IMR-90 (cell line): Measurements from ENCODE around the gene TMEM200C. TPM values are rescaled to one million over a fixed set of nuclear protein-coding genes. Genes with fewer than 3 reads are reported as not detected.

Source experiments
- ATAC-seq: fragments of 200-7000 bp; cut with Tn5 transposase; 2 replicates; pipeline ENCODE4 v1.9.1; 2020; ENCODE audit warnings: low read depth, mild to moderate bottlenecking, moderate library complexity
- BruUV-seq: library from RNA; stranded (reverse); fragments of 400-500 nt; replicated peaks from 2 replicates; lab custom pipeline; 2021; lab: Mats Ljungman, UMichigan
- CTCF ChIA-PET: fragments of 300-600 bp; formaldehyde crosslinking; extraction: SDS; loops from one replicate; lab custom pipeline; 2021; ENCODE audit warnings: antibody characterized with exemption; lab: Yijun Ruan, JAX
- POLR2A ChIA-PET: fragments of 300-600 bp; sonication (Branson Sonifier 250); formaldehyde crosslinking; loops from one replicate; lab custom pipeline; 2022; ENCODE audit warnings: antibody characterized with exemption; ENCODE audit not compliant: unreplicated experiment; lab: Charles Lee
- DNase-seq: peaks from one replicate; pipeline ENCODE4 v3.0.0; 2013
- H2AFZ ChIP-seq: replicated peaks from 2 replicates; pipeline ENCODE3; 2013; ENCODE audit warnings: low read length, mild to moderate bottlenecking; ENCODE audit not compliant: poor library complexity
- H2AK5ac ChIP-seq: 2 replicates; pipeline ENCODE4 v1.6.1; 2013; ENCODE audit warnings: low read depth, low read length, inconsistent platforms
- H2AK9ac ChIP-seq: replicated peaks from 2 replicates; pipeline ENCODE3; 2013; ENCODE audit warnings: mild to moderate bottlenecking, low read depth, low read length, moderate library complexity; ENCODE audit not compliant: poor library complexity
- H2BK120ac ChIP-seq: 2 replicates; pipeline ENCODE4 v1.6.1; 2013; ENCODE audit warnings: low read depth, low read length, inconsistent platforms
- H2BK15ac ChIP-seq: 3 replicates; pipeline ENCODE4 v1.6.1; 2013; ENCODE audit warnings: low read depth, low read length, inconsistent platforms
- H2BK20ac ChIP-seq: 2 replicates; pipeline ENCODE4 v1.6.1; 2013; ENCODE audit warnings: low read depth, mild to moderate bottlenecking, inconsistent platforms, low read length, moderate library complexity
- H2BK5ac ChIP-seq: 2 replicates; pipeline ENCODE4 v1.6.1; 2013; ENCODE audit warnings: mild to moderate bottlenecking, low read depth, low read length, inconsistent platforms; ENCODE audit not compliant: poor library complexity, severe bottlenecking
- H3K14ac ChIP-seq: replicated peaks from 2 replicates; pipeline ENCODE4 v1.6.1; 2013; ENCODE audit warnings: low read depth, low read length, inconsistent platforms
- H3K18ac ChIP-seq: 2 replicates; pipeline ENCODE4 v1.6.1; 2013; ENCODE audit warnings: low read depth, low read length, control low read depth
- H3K23ac ChIP-seq: 2 replicates; pipeline ENCODE4 v1.6.1; 2013; ENCODE audit warnings: low read depth, low read length, inconsistent platforms
- H3K27ac ChIP-seq: 2 replicates; pipeline ENCODE4 v1.5.1; 2013; ENCODE audit warnings: mild to moderate bottlenecking, control low read depth, low read length; ENCODE audit not compliant: insufficient read depth
- H3K27me3 ChIP-seq: 2 replicates; pipeline ENCODE4 v1.6.1; 2013; ENCODE audit warnings: low read length; ENCODE audit not compliant: control insufficient read depth, insufficient read depth
- H3K36me3 ChIP-seq: 2 replicates; pipeline ENCODE4 v1.6.1; 2013; ENCODE audit warnings: low read length, mixed read lengths; ENCODE audit not compliant: control insufficient read depth, insufficient read depth
- H3K4ac ChIP-seq: 2 replicates; pipeline ENCODE4 v1.6.1; 2013; ENCODE audit warnings: low read depth, low read length, inconsistent platforms
- H3K4me1 ChIP-seq: 2 replicates; pipeline ENCODE4 v1.6.1; 2013; ENCODE audit warnings: low read length, mixed read lengths; ENCODE audit not compliant: control insufficient read depth, insufficient read depth
- H3K4me2 ChIP-seq: 2 replicates; pipeline ENCODE4 v1.6.1; 2013; ENCODE audit warnings: low read depth, mild to moderate bottlenecking, control low read depth, low read length, moderate library complexity
- H3K4me3 ChIP-seq: 2 replicates; pipeline ENCODE4 v1.5.1; 2013; ENCODE audit warnings: low read depth, mild to moderate bottlenecking, control low read depth, low read length, moderate library complexity; ENCODE audit not compliant: insufficient read depth
- H3K56ac ChIP-seq: 2 replicates; pipeline ENCODE4 v1.6.1; 2013; ENCODE audit warnings: low read length, inconsistent platforms; ENCODE audit not compliant: insufficient read depth; ENCODE audit errors: extremely low read depth
- H3K79me1 ChIP-seq, 2 experiments: 2 replicates each; pipeline ENCODE4 v1.6.1; 2013; ENCODE audit warnings: low read length in 2 of 2, inconsistent platforms in 1 of 2, low read depth in 1 of 2
- H3K9ac ChIP-seq: 2 replicates; pipeline ENCODE4 v1.6.1; 2013; ENCODE audit warnings: low read depth, low read length, control low read depth
- H3K9me1 ChIP-seq: 2 replicates; pipeline ENCODE4 v1.6.1; 2013; ENCODE audit warnings: low read length, inconsistent platforms; ENCODE audit not compliant: insufficient read depth
- H3K9me3 ChIP-seq: 2 replicates; pipeline ENCODE4 v1.6.1; 2013; ENCODE audit warnings: low read length; ENCODE audit not compliant: control insufficient read depth, insufficient read depth
- H4K20me1 ChIP-seq: 2 replicates; pipeline ENCODE4 v1.6.1; 2013; ENCODE audit warnings: low read length, inconsistent platforms; ENCODE audit not compliant: insufficient read depth
- H4K5ac ChIP-seq: 2 replicates; pipeline ENCODE4 v1.6.1; 2013; ENCODE audit warnings: mild to moderate bottlenecking, low read depth, low read length, control low read depth
- H4K8ac ChIP-seq, 2 experiments: 2 replicates each; pipeline ENCODE4 v1.6.1; 2013; ENCODE audit warnings: low read depth in 2 of 2, low read length in 2 of 2, control low read depth in 1 of 2, inconsistent platforms in 1 of 2
- H4K91ac ChIP-seq: 2 replicates; pipeline ENCODE4 v1.6.1; 2013; ENCODE audit warnings: low read depth, low read length, inconsistent platforms; ENCODE audit not compliant: insufficient read depth
- BHLHE40 ChIP-seq: fragments of 150-350 bp; IDR thresholded peaks from 2 replicates; pipeline ENCODE4 v1.6.1; 2016; ENCODE audit warnings: mild to moderate bottlenecking, low read depth, low read length
- CEBPB ChIP-seq: IDR thresholded peaks from 2 replicates; pipeline ENCODE4 v1.6.1; 2012; ENCODE audit warnings: low read depth, low read length, improper control_type of control experiment
- CHD1 ChIP-seq: IDR thresholded peaks from 2 replicates; pipeline ENCODE4 v1.6.1; 2012; ENCODE audit warnings: low read depth, low read length, improper control_type of control experiment
- FOS ChIP-seq: fragments of 150-350 bp; IDR thresholded peaks from 2 replicates; pipeline ENCODE4 v1.6.1; 2016; ENCODE audit warnings: low read depth, low read length
- MAFK ChIP-seq: IDR thresholded peaks from 2 replicates; pipeline ENCODE4 v1.6.1; 2012; ENCODE audit warnings: low read depth, low read length, improper control_type of control experiment
- MAZ ChIP-seq: IDR thresholded peaks from 2 replicates; pipeline ENCODE4 v1.6.1; 2012; ENCODE audit warnings: low read depth, mild to moderate bottlenecking, low read length, improper control_type of control experiment, moderate library complexity, borderline replicate concordance
- MXI1 ChIP-seq: IDR thresholded peaks from 2 replicates; pipeline ENCODE4 v1.6.1; 2012; ENCODE audit warnings: low read depth, mild to moderate bottlenecking, low read length, moderate library complexity, borderline replicate concordance
- NFE2L2 ChIP-seq: fragments of 150-350 bp; IDR thresholded peaks from 2 replicates; pipeline ENCODE4 v1.6.1; 2016; ENCODE audit warnings: low read depth, mild to moderate bottlenecking, low read length
- POLR2A ChIP-seq: IDR thresholded peaks from 2 replicates; pipeline ENCODE4 v1.6.1; 2012; ENCODE audit warnings: mild to moderate bottlenecking, low read depth, low read length
- RAD21 ChIP-seq: IDR thresholded peaks from 2 replicates; pipeline ENCODE4 v1.6.1; 2012; ENCODE audit warnings: low read length, improper control_type of control experiment
- RCOR1 ChIP-seq: IDR thresholded peaks from 2 replicates; pipeline ENCODE4 v1.6.1; 2012; ENCODE audit warnings: mild to moderate bottlenecking, low read length, improper control_type of control experiment; ENCODE audit not compliant: insufficient replicate concordance
- RFX5 ChIP-seq: IDR thresholded peaks from 2 replicates; pipeline ENCODE4 v1.8.0; 2012; ENCODE audit warnings: low read depth, mild to moderate bottlenecking, low read length, moderate library complexity
- SMC3 ChIP-seq: fragments of 150-350 bp; IDR thresholded peaks from 2 replicates; pipeline ENCODE4 v1.6.1; 2016; ENCODE audit warnings: low read depth, mild to moderate bottlenecking, antibody characterized with exemption, low read length, moderate library complexity
- WGBS, 2 experiments: methylation state at CpG; one replicate each; pipeline versions ENCODE4 v1.1.5 to v1.1.7; 2013; ENCODE audit warnings: missing lambda C conversion rate in 2 of 2; ENCODE audit not compliant: insufficient read length in 1 of 2; ENCODE audit errors: extremely low coverage in 2 of 2; 5-methylcytosine and 5-hydroxymethylcytosine counted together
- dilution Hi-C: fragments of 300-500 bp; cut with HindIII; formaldehyde crosslinking; loops from one replicate; pipeline ENCODE4 v1.14.3; 2018; ENCODE audit warnings: low sequenced_read_pairs; ENCODE audit not compliant: unreplicated experiment
- in situ Hi-C: fragments of 300-500 bp; cut with MboI; formaldehyde crosslinking; loops from 3 replicates; pipeline ENCODE4 v1.14.3; 2019; ENCODE audit warnings: low sequenced_read_pairs, inconsistent platforms, mixed read lengths
- intact Hi-C: fragments of 100-400 bp; cut with micrococcal nuclease; formaldehyde crosslinking; loops from 2 replicates; pipeline ENCODE4 v1.10.0; 2022
- polyA plus RNA-seq, 3 experiments: library from polyadenylated mRNA; depleted of rRNA; stranded (reverse); fragments of >200 nt; gene quantifications; 2 replicates each; pipeline ENCODE4 v1.2.3, GENCODE V29; 2012; ENCODE audit warnings: low replicate concordance in 1 of 3
- total RNA-seq: library from RNA; depleted of rRNA; stranded (reverse); fragments of >200 nt; gene quantifications from 2 replicates; pipeline ENCODE4 v1.2.3, GENCODE V29; 2012
- TF ChIP-seq, protein P1 (sequence below): fragments of 150-350 bp; IDR thresholded peaks from 2 replicates; pipeline ENCODE4 v1.6.1; 2016; ENCODE audit warnings: low read depth, mild to moderate bottlenecking, low read length, moderate library complexity, borderline replicate concordance
- TF ChIP-seq, protein P2 (sequence below): fragments of 150-350 bp; IDR thresholded peaks from 2 replicates; pipeline ENCODE4 v1.6.1; 2017; ENCODE audit warnings: mild to moderate bottlenecking, antibody characterized with exemption, low read length, low read depth
- TF ChIP-seq, protein P3 (sequence below): conservative IDR thresholded peaks from 2 replicates; pipeline ENCODE4 v1.5.1; 2012; ENCODE audit warnings: mild to moderate bottlenecking, low read depth, low read length, improper control_type of control experiment

TMEM200C gene
- total and polyA plus RNA-seq, 2 of the 4 experiments (the other 2 are of a cell fraction), result 1.4 to 2.5 TPM

DNA sequence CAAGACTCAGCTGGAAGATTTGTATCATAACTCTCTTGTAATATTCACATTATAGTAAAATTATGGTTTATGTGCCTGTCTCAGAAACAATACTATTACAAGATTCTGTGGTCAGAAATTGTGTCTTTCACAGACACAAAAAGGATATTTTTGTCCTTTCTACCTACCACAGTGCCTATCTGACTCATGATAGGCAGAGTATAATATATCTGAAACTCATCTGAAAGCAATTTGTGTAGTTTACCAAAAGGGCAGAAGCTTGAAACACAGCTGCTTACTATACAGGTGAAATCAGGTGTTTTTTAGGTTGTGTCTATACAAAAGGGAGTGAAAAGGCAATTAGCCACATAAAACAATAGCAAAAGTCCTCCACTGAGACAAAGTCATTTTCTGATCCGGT is 10.9 kb downstream of the TMEM200C start:
- no peak overlapping the region for H3K27ac ChIP-seq
- no peaks in the 10 kb centered on the region for H3K4me1 ChIP-seq
- dilution Hi-C loops, result no loop called here
- H3K79me1 ChIP-seq, result no peaks in the 10 kb centered on the region
- DNase-seq (no peak), ATAC-seq (no peak)
- H3K36me3 ChIP-seq, result no peaks in the 10 kb centered on the region; the same call in 1 of the 2 replicates
- H4K5ac ChIP-seq, result no peak overlapping the region
- no peak overlapping the region for H4K8ac ChIP-seq
- H2BK120ac ChIP-seq, result no peak overlapping the region
- ChIA-PET CTCF (no interaction called here), POLR2A (no interaction called here)
- no peak overlapping the region for H3K4me3 ChIP-seq
- H3K4ac ChIP-seq, result no peak overlapping the region
- no TSS peak for BruUV-seq
- H2AFZ ChIP-seq, result no peak overlapping the region
- intact Hi-C loops, result loop anchor here (5.0 kb wide), 1 partner anchor 1003 kb away; no protein-coding TSS in a partner anchor
- 0 out of 2 replicates have a peak, but pooled peaks cover under 1% of the 10 kb centered on the region for H3K9me1 ChIP-seq
- H2AK5ac ChIP-seq, result no peak overlapping the region
- no peak overlapping the region for H2BK20ac ChIP-seq
- no peaks in the 10 kb centered on the region for H3K27me3 ChIP-seq
- no peak overlapping the region for H3K23ac ChIP-seq
- H2BK5ac ChIP-seq, result no peak overlapping the region
- no peak overlapping the region for H3K18ac ChIP-seq
- no peak overlapping the region for H3K4me2 ChIP-seq
- TF ChIP-seq RCOR1 (no peak), CEBPB (no peak), MAFK (no peak), BHLHE40 (no peak), FOS (no peak), SMC3 (no peak), CHD1 (no peak), POLR2A (no peak), MAZ (no peak), MXI1 (no peak), NFE2L2 (no peak), RAD21 (no peak), RFX5 (no peak)
- TF ChIP-seq, protein P1, sequence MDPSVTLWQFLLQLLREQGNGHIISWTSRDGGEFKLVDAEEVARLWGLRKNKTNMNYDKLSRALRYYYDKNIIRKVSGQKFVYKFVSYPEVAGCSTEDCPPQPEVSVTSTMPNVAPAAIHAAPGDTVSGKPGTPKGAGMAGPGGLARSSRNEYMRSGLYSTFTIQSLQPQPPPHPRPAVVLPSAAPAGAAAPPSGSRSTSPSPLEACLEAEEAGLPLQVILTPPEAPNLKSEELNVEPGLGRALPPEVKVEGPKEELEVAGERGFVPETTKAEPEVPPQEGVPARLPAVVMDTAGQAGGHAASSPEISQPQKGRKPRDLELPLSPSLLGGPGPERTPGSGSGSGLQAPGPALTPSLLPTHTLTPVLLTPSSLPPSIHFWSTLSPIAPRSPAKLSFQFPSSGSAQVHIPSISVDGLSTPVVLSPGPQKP, result no peak
- TF ChIP-seq, protein P2, sequence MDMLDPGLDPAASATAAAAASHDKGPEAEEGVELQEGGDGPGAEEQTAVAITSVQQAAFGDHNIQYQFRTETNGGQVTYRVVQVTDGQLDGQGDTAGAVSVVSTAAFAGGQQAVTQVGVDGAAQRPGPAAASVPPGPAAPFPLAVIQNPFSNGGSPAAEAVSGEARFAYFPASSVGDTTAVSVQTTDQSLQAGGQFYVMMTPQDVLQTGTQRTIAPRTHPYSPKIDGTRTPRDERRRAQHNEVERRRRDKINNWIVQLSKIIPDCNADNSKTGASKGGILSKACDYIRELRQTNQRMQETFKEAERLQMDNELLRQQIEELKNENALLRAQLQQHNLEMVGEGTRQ, result no peak
- TF ChIP-seq, protein P3, sequence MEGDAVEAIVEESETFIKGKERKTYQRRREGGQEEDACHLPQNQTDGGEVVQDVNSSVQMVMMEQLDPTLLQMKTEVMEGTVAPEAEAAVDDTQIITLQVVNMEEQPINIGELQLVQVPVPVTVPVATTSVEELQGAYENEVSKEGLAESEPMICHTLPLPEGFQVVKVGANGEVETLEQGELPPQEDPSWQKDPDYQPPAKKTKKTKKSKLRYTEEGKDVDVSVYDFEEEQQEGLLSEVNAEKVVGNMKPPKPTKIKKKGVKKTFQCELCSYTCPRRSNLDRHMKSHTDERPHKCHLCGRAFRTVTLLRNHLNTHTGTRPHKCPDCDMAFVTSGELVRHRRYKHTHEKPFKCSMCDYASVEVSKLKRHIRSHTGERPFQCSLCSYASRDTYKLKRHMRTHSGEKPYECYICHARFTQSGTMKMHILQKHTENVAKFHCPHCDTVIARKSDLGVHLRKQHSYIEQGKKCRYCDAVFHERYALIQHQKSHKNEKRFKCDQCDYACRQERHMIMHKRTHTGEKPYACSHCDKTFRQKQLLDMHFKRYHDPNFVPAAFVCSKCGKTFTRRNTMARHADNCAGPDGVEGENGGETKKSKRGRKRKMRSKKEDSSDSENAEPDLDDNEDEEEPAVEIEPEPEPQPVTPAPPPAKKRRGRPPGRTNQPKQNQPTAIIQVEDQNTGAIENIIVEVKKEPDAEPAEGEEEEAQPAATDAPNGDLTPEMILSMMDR, result no peak
- no peak overlapping the region for H3K9ac ChIP-seq
- no CpG with 5 or more reads among the region's 1 CpG for WGBS, 2 experiments
- in situ Hi-C loops, result loop anchor here (5.0 kb wide), 1 partner anchor 333 kb away; no protein-coding TSS in a partner anchor
- no peak overlapping the region for H2BK15ac ChIP-seq
- no peak overlapping the region for H3K14ac ChIP-seq
- H2AK9ac ChIP-seq, result no peak overlapping the region
- H4K91ac ChIP-seq, result no peak overlapping the region
- H3K56ac ChIP-seq, result no peak overlapping the region
- no peaks in the 10 kb centered on the region for H3K9me3 ChIP-seq
- H4K20me1 ChIP-seq, result no peaks in the 10 kb centered on the region
